SHP77 (cell line): ENCODE data around the gene ARID5B.

Experiments used
- DNase-seq, 2 experiments: peaks; one replicate each; lab custom pipeline; 2025; lab: John Stamatoyannopoulos, UW

The ARID5B gene

DNA sequence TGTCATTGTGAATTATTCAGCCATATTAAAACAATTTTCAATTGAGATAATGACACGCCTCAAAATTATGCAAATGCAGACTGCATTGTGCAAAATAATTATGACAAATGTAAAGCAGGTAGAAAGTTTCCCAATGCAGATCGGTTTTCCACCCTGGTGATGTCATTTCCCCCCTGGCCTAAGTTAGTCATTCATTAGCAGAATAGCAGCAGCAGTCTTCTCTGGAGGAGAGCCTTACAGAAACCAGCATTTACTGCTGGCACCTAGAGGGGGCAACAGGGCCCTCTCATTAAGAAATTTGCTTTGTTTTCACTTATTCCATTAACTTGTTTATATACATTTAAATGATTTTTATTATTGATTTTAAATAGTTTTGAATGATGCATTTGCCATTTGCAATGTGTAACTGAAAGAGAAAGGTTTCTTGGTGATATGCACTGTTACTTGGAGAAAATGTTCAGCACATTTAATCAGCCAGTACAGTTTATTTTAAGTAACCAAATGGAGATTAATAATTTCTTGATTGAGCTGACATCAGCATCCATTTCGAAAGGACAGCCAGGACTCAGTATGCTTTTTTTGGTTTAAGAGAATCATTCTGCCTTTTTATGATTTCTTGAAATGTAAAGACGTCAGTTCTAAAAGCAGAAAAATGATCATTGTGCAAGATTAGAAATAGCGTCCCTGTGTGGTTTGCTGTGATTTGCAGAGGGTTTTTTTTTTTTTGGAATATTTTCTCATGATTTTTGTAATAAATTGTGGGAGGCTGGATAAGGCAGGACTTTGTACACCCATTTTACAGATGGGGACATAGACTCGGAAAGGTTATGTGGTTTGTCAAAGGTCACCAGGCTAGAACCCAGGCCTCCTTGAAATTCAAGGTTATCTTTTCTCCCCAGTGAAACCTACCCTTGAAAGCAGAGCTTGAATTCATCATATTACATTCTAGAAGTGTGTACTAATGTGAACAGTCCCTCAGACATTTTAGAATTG lies 3.5 kb downstream of the ARID5B start:
- DNase-seq = no peak

DNA sequence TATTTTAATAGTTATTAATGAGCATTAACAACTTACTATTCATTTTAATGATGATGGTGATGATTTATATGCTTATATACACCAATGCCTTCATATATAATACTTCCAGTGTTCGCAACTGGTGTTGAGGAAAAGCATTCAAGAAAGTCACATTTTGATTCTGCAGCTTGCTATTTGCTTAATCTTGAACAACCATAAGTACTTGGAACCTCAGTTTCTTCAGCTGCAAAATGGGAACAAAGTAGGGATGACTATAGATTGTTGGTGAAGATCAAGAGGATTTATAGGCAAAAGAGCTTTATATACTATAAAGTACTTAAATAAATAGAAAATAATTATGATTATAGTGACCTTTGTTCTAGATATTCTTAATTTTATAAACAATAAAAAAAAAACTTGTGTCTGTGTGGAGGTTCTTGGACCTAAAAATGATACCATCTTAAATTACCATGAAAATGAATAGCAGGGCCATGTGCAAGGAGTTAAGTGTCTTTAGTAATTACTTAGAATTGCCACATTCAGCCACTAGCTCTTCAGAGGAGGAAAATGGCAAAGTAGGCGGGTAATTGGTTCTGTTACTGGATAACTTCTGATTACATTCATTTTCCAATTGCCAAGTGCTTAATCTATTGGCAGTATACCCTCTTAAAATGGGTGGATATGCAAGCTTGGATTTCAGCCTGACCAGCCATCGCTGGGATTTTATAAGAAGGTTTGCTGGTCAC lies 4.5 kb downstream of the ARID5B start:
- no peak for DNase-seq

DNA sequence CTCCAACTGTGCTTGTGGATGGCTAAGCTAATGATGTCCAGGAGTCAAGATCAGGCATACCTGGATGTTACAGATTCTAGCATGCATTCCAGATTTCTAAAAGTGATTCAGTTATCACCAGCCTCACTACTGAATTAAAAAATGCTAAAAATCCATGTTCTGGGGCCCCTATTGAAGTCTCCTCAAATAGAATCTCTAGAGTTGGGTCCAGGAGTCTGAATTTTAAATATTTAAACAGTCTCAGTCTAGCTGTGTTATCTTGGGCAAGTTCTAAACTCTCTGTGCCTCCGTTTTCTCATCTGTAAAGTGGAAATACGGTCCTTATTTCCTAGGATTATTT lies 5.0 kb downstream of the ARID5B start:
- no peak for DNase-seq

DNA sequence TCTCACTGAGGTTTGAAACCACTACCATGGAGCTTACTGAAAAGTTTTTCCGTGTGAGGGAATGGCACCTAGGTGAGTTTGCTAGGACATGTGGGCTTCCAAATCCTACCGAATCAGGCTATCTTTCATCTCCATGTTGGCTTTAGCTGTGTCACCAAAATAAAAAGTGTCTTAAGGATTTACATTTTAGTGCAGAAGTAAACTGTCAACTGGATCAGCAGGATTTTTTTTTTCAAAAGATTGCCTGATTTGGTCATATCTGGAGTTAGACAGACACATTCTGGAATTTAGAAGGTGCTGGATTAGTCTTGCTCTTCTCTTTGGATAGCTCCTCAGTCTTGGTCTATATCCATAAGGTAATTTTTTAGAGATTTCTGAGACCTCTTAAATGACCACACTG lies 5.5 kb downstream of the ARID5B start:
- no peak for DNase-seq

DNA sequence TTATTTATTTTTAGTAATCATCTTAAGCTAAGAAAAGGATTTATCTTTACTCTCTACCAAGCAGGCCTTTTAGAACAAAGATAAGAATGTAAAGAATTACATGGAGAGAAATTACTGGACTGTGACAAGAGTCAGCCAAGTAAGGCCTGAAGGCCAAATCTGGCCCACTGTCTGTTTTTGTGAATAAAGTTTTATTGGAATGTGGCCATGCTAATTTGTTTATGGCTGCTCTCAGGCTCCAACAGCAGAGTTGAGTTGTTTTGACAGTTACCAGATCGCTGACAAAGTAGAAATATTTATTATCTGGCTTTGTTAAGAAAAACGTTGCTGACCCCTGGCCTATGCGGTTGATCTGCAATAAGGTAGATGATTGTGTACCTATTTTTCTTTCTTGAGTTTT lies 6.1 kb downstream of the ARID5B start:
- no peak for DNase-seq

DNA sequence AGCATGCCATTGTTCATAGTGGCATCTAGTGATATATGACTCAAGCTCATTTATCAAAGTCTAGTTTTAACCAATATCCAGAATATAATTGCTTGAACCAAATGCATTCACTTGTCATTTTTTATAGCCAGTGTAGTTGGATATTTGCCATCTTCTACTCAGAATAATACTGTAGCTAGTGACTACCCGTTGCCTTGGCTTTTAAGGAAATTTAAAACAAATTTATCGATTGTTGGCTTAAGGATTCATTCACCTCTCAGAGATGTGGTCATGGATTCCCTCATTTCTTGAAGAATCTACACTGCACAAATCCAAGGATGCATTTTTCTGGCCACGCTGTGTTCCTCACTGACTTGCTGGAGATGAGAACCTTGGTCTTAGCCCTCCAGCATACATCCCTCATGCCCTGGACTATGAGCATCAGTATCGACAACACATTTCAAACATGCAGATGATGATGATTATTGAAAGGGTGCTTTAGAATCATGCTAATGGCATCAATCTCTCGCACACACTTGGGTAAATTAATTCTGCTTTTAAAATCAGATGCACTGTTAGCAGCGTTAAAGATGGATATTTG lies 8.8 kb downstream of the ARID5B start:
- DNase-seq = no peak

DNA sequence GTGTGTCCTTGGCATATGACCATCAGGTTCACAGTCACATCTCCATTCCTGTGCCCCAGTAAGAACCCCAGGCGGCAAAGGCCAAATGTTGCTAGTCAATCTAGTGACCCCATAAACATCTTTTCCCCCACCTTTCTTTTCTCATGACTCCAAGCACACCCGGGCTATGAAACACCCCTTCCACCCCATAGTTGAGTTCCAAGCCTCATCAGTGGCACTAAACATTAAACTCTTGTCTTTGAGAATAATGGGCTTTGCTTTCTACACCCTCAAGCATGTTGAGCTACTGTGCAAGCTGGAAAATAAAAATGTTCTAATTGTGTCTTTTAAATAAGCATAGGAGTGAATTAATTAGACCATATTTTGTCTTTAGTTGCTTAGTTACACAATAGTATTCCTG lies 9.4 kb downstream of the ARID5B start:
- no peak for DNase-seq

DNA sequence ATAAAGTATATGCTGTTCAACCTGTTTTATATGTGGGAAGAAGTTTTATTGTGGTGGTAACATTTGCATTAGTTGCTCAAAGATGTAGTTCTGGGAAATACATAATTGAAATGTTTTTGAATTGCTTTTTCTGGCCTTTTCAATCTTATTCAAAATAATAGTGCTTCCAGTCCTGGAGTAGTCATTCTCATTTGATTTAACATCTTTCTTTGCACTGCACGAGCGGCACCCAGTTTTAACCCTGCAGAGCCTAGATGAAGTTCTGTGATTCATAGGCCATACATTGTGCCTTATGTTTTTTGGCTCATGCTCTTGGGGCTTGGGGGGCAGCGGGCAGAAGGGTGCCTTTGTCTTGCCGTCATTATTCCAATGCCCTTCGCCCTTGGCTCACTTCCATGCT lies 9.9 kb downstream of the ARID5B start:
- DNase-seq = no peak

DNA sequence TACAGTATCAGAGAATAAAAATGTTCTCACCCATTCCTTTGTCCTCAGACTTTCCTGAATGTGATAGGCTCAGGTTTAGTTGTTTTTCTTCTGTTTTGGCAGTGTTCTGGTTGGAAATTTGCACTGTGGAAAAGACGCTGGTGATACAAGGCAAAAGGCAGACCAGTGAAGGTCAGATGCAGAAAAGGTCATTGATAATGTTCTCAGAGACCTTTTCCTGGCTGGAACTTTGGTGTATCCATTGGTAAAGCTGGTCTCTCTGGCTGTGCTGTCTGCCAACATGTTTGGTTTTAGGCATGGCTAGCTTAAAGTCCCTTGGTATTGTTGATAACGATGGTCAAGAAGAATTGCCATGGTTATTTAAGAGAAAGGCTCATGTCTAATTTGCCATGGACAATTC lies 11.5 kb downstream of the ARID5B start:
- DNase-seq = no peak

DNA sequence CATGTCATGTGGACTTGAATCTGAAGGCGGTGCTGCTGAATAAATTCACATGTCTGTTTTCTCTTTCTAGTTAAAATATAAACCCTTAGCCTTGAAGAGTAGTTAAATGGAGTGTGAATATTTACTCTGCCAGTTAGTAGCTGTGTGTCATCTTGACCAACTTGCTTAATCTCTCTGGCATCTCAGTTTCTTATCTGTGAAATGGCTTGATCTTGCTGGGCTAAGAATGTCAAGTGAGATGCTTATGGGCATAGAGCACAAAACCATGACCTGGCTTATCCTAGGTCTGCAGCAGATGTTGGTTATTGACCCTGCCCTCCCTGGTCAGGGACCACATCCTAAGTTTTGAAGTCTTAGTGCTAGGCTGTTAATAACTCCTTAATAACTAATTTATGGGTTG lies 16.6 kb downstream of the ARID5B start:
- no peak for DNase-seq

DNA sequence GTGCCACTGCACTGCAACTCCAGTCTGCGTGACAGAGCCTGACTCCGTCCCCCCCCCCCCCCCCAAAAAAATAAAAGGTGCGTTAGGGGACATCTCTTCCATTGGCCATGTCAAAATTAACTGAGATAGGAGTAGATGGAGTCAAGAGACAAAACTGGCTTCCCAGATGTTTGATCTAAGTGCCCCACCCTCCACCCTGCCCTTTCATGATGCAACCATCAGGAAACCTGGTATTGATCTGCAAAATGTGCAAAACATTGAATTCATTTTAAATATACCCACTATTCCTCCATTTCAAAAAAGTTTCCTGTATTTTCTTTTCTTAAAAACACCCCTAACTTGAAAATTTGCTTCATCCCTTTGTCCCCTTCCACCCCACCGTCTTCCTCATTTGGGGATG lies 17.5 kb downstream of the ARID5B start:
- DNase-seq = no peak

DNA sequence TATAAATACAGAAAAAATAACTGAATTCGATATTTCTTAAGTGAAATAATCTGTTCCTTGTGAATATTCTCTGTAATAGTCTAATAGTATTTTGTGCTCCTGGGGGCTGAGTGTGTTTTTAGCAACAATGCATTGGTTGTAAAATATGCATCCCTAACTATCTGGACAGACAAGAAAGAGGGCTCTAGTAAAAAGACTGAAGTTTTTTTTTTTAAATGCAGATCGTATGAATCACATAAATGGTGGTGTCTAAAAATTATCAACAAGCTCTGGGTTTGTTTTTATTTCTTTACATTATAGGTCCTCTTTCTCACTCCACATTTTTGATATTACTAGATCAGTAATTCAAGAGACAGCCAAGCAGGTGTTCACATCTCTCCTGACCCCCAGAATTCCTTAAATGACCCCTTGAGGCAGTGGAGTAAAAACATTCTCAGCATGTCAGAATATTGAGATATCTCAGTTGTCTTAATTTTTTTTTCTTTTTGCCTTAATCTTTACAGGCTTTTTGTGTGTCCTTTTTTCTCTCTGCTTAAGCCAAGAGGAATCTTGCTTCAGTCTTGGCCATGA lies 18.2 kb downstream of the ARID5B start:
- DNase-seq = no peak

DNA sequence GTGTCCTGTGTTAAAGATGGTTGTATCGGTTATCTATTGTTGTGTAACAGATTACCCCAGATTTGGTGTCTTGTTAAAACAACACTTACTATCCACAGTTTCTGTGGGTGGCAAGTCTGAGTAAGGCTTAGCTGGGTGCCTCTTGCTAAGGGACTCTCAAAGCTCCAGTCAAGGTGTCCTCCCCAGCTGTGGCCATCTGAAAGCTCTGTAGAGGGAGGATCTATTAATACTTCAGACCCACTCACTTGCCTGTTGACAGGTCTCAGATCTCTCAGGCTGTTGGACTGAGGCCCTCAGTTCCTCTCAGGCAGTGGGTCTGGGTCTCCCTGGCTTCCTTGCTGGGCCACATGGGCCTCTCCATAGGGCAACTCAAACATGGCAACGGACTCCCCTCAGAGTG lies 19.6 kb downstream of the ARID5B start:
- DNase-seq = no peak

DNA sequence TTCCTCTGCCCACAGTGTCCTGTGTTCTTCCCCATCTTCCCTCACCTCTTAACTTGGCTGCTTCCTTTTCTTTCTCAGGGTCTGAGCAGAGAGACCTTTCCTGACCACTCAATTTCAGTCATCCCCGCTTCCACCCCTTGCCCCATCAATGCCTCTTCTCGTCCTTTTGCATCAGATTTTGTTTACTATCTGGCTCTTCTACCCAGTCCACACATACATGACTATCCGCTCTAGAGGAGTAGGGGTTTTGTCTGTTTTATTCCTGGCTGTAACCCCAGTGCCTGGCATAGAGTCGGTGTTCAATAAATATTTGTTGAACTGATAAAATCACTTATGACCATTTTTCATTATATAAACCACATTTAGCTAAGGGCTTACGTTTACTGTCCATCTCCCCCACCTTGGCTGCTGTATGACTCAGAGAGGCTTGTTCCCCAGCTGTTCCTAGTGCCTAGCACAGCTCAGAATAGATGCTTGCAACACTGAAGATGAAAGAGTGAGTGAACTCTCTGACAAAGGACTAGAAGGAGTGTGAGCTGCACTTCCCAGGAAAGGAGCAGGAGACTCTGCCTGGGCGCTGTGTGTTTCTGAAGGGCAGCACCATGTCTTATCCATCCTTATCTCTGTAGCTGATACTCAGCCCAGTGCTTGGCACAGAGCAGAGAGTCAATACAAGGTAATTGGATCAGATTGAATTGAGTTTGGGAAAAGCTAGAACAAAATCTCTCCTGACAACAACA lies 21.9 kb downstream of the ARID5B start:
- no peak for DNase-seq

DNA sequence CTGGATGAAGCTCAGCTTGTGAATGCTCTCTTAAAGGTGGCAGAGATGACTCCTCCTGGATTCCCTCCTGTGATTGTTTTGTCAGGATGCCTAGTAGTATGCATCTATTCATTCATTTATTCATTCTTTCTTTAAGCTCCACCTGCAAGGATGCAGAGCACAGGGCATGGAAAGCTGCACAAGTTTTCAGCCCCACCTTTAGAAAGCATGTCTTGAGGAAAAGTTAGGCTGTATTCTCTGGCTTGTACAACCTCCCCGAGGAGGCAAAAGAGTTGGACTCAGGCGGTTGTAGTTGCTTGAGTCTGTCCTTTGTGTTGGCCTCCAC lies 22.4 kb downstream of the ARID5B start:
- DNase-seq = no peak

DNA sequence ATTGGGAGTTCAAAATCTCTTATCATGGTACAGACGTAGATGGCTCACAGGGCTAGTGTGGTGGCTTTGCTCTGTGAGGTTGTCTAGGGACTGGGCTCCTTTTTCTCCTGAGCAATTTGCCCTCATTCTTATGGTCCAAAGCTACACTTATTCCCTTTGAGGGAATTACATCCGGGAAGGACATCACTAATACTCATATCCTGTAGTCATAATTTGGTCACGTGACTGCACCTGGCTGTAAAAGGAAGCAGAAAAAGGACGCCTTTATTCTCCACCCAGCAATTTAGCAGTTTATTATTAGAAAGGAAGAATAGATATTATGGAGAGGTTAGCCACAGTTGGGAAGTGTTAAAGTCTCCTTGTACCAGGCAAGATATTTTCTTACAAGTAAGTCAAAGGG lies 28.1 kb downstream of the ARID5B start:
- no peak for DNase-seq

DNA sequence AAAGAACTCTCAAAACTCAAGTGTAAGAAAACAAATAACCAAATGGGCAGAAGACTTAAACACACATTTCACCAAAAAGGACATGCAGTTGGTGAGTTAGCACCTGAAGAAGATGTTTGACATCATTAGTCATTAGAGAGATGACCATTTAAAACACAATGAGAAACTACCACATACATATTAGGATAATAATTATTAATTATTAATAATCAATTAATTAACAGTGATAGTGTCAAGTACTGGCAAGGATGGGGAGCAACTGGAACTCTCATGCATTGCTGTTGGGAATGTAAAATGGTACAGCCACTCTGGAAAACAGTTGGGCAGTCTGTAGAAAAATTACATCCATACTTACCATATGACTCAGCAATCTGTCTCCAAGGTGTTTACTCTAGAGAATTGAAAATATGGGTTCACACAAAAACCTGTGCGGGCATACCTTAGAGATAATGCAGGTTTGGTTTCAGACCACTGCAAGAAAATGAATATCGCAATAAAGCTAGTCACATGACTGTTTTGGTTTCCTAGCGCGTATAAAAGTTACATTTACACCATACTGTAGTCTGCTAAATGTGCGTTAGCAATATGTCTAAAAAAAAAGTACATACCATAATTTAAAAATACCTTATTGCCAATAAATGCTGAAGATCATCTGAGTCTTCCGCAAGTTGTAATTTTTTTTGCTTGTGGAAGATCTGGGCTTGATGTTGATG lies 30.3 kb downstream of the ARID5B start:
- DNase-seq = no peak

DNA sequence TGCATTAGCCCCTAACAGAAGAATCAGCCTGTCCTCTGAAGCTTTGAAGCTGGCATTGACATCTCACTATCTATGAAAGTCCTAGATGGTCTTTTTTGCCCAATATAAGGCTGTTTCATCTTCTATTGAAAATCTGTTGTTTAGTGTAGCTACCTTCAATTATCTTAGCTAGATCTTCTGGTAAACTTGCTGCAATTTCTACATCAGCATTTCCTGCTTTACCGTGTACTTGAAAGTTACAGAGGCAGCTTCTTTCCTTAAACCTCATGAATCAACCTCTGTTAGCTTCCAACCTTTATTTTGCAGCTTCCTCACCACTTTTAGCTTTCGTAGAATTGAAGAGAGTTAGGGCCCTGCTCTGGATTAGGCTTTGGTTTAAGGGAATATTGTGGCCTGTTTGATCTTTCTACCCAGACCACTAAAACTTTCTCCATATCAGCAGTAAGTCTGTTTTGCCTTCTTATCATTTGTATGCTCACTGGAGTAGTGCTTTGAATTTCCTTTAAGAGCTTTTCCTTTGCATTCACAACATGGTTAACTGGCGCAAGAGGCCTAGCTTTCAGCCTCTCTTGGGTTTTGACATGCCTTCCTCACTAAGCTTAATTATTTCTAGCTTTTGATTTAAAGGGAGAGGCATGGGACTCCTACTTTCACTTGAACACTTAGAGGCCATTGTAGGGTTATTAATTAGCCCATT lies 32.5 kb downstream of the ARID5B start:
- no peak for DNase-seq

DNA sequence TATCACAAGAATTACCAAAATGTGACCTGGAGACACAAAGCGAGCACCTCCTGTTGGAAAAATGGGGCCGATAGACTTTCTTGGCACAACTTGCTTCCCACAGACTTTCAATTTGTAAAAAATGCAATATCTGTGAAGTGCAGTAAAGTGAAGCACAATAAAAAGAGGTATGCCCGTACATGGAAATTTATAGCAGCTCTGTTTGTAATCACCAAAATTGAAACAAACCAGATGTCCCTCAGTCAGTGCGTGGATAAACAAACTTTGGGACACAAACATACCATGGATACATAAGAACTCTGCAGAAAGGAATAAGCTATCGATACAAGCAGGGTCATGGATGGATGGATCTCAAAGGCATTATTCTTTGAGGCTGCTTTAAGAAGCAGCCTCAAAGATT lies 33.6 kb downstream of the ARID5B start:
- DNase-seq = no peak

DNA sequence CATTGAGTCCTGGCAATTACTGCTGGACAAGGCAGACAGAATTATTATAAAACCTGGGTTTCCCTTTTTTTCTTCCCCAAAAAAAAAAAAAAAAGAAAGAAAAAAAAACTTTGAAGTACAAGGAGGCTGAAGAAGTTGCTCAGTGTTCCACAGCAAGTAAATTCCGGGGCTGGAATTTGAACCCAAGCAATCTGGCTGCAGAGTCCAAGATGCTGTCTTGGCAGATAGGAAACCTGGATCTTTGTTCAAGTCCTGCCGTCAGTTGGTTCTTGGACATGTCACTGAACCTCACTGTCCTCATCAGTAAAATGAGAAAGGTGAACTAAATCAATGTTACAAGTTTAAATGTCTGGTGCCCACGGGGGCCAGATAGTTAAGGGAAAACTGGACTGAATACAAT lies 35.3 kb downstream of the ARID5B start:
- no peak for DNase-seq
